Fibroblast of mammary gland (primary cell): ENCODE measurements around the gene IGSF21.

Source experiments
- DNase-seq: peaks from one replicate; pipeline ENCODE4 v3.0.0-alpha.2; 2010; ENCODE audit warnings: low read depth
- H3K4me3 ChIP-seq: 2 replicates; pipeline ENCODE4 v1.5.1; 2011; ENCODE audit warnings: low read depth, mild to moderate bottlenecking, low read length, moderate library complexity; ENCODE audit not compliant: control insufficient read depth
- TF ChIP-seq, protein P1 (sequence below): conservative IDR thresholded peaks from 2 replicates; pipeline ENCODE4 v1.5.1; 2011; ENCODE audit warnings: low read depth, low read length, inconsistent platforms; ENCODE audit not compliant: control insufficient read depth, insufficient read depth

The IGSF21 gene

DNA sequence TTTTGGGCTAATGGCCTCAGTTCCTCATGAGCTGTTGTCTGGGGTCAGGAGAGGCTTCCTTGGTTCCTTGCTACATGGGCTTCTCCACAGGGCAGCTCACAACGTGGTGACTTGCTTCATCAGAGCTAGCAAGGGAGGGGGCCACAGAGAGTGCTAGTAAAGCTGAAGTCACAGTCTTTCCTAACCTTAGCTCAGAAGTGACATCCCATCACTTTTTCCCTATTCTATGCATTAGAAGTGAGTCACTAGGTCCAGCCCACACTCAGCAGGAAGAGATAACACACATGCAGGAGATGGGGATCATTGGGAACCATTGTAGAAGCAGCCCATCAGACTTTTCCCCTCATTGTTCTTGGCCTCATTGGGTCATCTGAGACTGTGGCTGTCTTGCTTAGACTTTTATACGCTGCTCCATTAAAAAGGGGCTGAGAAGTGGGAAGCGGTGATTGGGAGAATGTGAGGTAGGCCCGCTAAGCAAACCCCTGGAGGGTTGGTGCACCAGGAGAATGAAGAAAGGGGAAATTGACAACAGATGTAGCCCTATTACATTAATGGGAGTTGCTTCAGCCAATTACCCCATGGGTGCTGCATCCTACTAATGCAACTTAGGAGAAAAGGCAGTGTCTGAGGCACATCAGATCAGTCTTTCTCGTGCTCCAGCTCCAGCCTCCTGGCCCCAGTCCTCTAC is 22.1 kb upstream of the IGSF21 start:
- no peak overlapping the region for H3K4me3 ChIP-seq
- DNase-seq = no peak
- TF ChIP-seq, protein P1, sequence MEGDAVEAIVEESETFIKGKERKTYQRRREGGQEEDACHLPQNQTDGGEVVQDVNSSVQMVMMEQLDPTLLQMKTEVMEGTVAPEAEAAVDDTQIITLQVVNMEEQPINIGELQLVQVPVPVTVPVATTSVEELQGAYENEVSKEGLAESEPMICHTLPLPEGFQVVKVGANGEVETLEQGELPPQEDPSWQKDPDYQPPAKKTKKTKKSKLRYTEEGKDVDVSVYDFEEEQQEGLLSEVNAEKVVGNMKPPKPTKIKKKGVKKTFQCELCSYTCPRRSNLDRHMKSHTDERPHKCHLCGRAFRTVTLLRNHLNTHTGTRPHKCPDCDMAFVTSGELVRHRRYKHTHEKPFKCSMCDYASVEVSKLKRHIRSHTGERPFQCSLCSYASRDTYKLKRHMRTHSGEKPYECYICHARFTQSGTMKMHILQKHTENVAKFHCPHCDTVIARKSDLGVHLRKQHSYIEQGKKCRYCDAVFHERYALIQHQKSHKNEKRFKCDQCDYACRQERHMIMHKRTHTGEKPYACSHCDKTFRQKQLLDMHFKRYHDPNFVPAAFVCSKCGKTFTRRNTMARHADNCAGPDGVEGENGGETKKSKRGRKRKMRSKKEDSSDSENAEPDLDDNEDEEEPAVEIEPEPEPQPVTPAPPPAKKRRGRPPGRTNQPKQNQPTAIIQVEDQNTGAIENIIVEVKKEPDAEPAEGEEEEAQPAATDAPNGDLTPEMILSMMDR = no peak

DNA sequence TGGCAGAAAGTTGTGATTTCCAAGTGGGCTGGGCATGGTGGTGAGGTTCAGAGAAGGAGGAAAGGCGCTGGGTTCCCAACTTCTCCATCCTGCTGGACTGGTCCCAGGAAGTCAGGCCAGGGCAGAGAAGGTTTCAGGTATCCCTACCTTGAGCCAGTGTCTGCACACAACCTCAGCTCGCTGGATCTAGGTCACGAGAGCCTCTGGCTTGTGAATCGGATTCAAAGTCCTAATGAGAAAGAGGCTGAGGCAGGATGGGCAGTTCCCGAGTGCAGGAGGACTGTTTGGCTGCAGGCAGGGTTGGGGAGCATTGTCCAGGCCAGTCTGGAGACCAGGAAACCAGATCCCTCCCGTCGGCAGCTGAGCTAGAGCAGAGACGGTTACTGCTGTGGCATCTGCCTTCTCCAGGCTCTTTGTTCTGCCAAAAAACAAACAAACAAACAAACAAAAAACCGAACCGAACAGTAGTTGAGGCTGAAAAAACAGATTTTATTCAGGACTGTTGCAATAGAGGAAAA is 19.5 kb upstream of the IGSF21 start:
- TF ChIP-seq, protein P1 = no peak
- H3K4me3 ChIP-seq = no peak overlapping the region
- no peak for DNase-seq

DNA sequence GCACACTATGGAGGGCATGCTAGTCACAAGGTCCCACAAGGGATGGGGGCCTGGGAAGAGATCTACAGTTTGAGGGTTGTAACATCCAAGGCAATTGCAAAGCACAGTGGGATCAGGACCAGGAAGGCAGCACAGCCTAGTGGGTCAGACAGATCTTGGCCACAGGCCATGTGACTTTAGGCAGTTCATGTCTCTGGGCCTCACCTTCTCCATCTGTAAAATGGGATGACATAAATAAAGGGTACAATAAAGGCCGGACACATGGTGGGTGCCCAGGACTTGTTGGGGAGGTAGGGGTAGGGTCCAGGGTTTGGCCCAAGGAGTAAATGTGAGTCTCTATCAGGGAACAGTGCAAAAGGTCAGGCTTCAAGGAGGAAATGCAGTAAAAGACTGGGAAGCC is 18.1 kb upstream of the IGSF21 start:
- TF ChIP-seq, protein P1 = no peak
- no peak overlapping the region for H3K4me3 ChIP-seq
- no peak for DNase-seq

DNA sequence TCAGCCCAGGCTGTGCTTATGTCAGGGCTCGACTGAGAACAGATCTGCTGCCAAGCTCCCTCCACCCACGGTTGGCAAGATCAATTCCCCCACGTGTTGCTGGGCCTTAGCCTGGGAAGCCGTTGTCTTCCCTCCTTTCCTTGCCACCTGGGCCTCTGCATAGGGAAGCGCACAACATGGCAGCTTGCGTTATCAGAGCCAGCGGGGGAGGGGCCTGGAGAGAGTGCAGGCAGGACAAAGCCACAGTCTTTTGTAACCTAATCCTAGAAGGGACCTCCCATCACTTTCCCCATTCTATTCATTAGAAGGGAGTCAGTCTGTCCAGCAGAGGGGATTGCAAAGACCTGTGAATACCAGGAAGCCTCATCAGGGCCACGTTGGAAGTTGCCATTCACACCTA is 17.0 kb upstream of the IGSF21 start:
- TF ChIP-seq, protein P1 = no peak

DNA sequence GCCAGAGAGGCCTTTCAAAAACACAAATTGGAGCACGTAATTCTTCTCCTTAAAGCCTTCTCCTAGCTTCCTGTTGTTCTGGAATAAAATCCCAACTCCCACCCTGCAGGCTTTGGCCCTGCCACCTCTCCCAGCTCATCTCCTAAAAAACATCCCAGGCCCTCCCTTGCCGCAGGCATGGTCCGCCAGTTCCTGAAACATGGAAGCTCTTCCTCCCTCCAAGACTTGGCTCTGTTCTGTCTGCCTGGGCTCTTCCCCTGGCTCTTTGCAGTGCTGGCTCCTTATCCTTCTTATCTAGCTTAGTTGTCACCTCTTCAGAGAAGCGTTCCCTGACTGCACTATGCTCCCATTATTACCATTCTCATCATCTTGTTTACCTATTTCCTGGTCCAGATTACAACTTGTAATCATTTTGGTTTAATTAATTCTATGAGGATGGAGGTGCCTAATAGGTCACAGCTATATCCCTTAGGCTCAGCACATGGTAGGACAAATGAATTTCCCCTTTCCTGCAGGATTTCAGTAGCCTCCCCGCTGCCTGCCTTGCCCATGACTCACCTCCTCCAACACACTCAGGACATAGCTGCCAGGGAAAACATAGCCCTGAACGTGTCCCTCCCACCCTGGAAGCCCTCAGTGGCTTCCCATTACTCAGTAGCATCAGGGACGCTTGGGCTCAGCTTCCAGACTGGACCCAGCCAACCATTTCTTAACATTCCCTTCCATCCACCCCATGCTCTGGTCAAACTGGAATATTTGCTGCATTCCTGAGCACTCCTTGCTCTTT is 15.7 kb upstream of the IGSF21 start:
- TF ChIP-seq, protein P1 = no peak
- peak; percentile 39 for DNase-seq
- H3K4me3 ChIP-seq = no peak overlapping the region

More for the DNA sequence above, 17.0 kb upstream of the IGSF21 start:
- no peak overlapping the region for H3K4me3 ChIP-seq
- no peak for DNase-seq

DNA sequence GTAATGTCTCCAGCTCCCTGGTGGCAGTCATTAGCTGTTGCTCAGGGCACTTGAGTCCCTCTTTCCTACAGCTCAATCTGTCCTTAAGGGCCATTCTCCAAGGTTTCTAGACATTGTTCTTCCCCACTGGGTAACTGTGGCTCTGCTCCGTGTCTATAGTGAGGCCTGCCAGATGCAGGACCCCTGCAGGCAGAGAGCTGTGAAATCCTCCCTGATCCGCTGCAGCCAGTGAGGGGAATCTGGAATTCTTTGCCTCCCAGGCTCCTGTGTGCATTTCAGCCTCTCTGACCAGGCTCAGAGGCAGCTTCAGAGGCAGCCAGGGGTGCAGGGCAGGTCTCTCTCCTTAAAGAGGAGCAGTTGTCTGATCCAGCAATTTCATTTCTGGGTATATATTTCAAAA is 14.4 kb upstream of the IGSF21 start:
- H3K4me3 ChIP-seq = no peak overlapping the region
- DNase-seq = no peak
- TF ChIP-seq, protein P1 = no peak
